H9 (cell line): ENCODE measurements around the gene SLC16A4. TPM values are rescaled to one million over a fixed set of nuclear protein-coding genes. Genes with fewer than 3 reads are reported as not detected.

Source experiments
- DNase-seq: peaks from one replicate; pipeline ENCODE4 v3.0.0-alpha.2; 2017
- H2AFZ ChIP-seq: one replicate; pipeline ENCODE4 v1.6.1; 2013; ENCODE audit warnings: mild to moderate bottlenecking, low read length, control low read depth, moderate library complexity
- H2AK5ac ChIP-seq: 2 replicates; pipeline ENCODE4 v1.6.1; 2013; ENCODE audit warnings: low read length, control low read depth, mixed read lengths; ENCODE audit not compliant: insufficient read length
- H2BK120ac ChIP-seq: one replicate; pipeline ENCODE4 v1.6.1; 2013; ENCODE audit warnings: low read depth, mild to moderate bottlenecking, low read length, control low read depth, inconsistent platforms; ENCODE audit not compliant: poor library complexity, severe bottlenecking
- H2BK12ac ChIP-seq: 2 replicates; pipeline ENCODE4 v1.6.1; 2013; ENCODE audit warnings: low read length, control low read depth, mixed read lengths, low read depth; ENCODE audit not compliant: insufficient read length
- H2BK15ac ChIP-seq: 2 replicates; pipeline ENCODE4 v1.6.1; 2013; ENCODE audit warnings: low read depth, low read length, control low read depth
- H2BK20ac ChIP-seq: one replicate; pipeline ENCODE4 v1.6.1; 2013; ENCODE audit warnings: low read depth, mild to moderate bottlenecking, low read length, control low read depth, inconsistent platforms; ENCODE audit not compliant: poor library complexity, severe bottlenecking
- H2BK5ac ChIP-seq: 2 replicates; pipeline ENCODE4 v1.6.1; 2013; ENCODE audit warnings: low read length, control low read depth, mixed read lengths; ENCODE audit not compliant: insufficient read length
- H3K14ac ChIP-seq: 2 replicates; pipeline ENCODE4 v1.6.1; 2013; ENCODE audit warnings: low read length, control low read depth; ENCODE audit not compliant: insufficient read depth
- H3K18ac ChIP-seq: 2 replicates; pipeline ENCODE4 v1.6.1; 2013; ENCODE audit warnings: low read depth, mild to moderate bottlenecking, mixed read lengths, low read length, control low read depth; ENCODE audit not compliant: insufficient read length
- H3K23ac ChIP-seq: 2 replicates; pipeline ENCODE4 v1.6.1; 2013; ENCODE audit warnings: low read length, control low read depth, mixed read lengths, low read depth; ENCODE audit not compliant: insufficient read length
- H3K23me2 ChIP-seq: 2 replicates; pipeline ENCODE4 v1.6.1; 2013; ENCODE audit warnings: low read depth, mild to moderate bottlenecking, mixed read lengths, low read length, control low read depth; ENCODE audit not compliant: insufficient read length, poor library complexity, severe bottlenecking
- H3K27ac ChIP-seq: 2 replicates; pipeline ENCODE4 v1.5.1; 2013; ENCODE audit warnings: low read length, control low read depth, mixed read lengths, low read depth; ENCODE audit not compliant: insufficient read length
- H3K27me3 ChIP-seq: 2 replicates; pipeline ENCODE4 v1.6.1; 2013; ENCODE audit warnings: low read length, control low read depth, inconsistent platforms; ENCODE audit not compliant: insufficient read depth
- H3K4ac ChIP-seq: 2 replicates; pipeline ENCODE4 v1.6.1; 2013; ENCODE audit warnings: low read depth, mild to moderate bottlenecking, control low read depth, inconsistent platforms, low read length, moderate library complexity
- H3K4me1 ChIP-seq: 2 replicates; pipeline ENCODE4 v1.6.1; 2013; ENCODE audit warnings: low read length, control low read depth, inconsistent platforms; ENCODE audit not compliant: insufficient read depth
- H3K4me2 ChIP-seq: 2 replicates; pipeline ENCODE4 v1.6.1; 2013; ENCODE audit warnings: low read length, control low read depth, mixed read lengths; ENCODE audit not compliant: insufficient read length, insufficient read depth
- H3K56ac ChIP-seq: 2 replicates; pipeline ENCODE4 v1.6.1; 2013; ENCODE audit warnings: low read depth, mild to moderate bottlenecking, mixed read lengths, low read length, control low read depth; ENCODE audit not compliant: insufficient read length
- H3K79me1 ChIP-seq: 2 replicates; pipeline ENCODE4 v1.6.1; 2013; ENCODE audit warnings: low read depth, mild to moderate bottlenecking, moderate library complexity, low read length, control low read depth, inconsistent platforms; ENCODE audit not compliant: insufficient read depth, poor library complexity, severe bottlenecking
- H3K79me2 ChIP-seq: 2 replicates; pipeline ENCODE4 v1.6.1; 2013; ENCODE audit warnings: low read length, control low read depth, inconsistent platforms; ENCODE audit not compliant: insufficient read depth
- H3K9ac ChIP-seq: 2 replicates; pipeline ENCODE4 v1.6.1; 2013; ENCODE audit warnings: low read length, control low read depth, mixed read lengths; ENCODE audit not compliant: insufficient read length; ENCODE audit errors: extremely low read depth
- H3K9me3 ChIP-seq: one replicate; pipeline ENCODE4 v1.6.1; 2013; ENCODE audit warnings: low read depth, low read length, inconsistent platforms; ENCODE audit not compliant: control insufficient read depth
- H3T11ph ChIP-seq: one replicate; pipeline ENCODE4 v1.6.1; 2013; ENCODE audit warnings: mild to moderate bottlenecking, low read length, control low read depth, inconsistent platforms
- H4K20me1 ChIP-seq: one replicate; pipeline ENCODE4 v1.6.1; 2013; ENCODE audit not compliant: control insufficient read depth, insufficient read length, insufficient read depth
- H4K5ac ChIP-seq: 2 replicates; pipeline ENCODE4 v1.6.1; 2013; ENCODE audit warnings: low read depth, mild to moderate bottlenecking, mixed read lengths, low read length, control low read depth; ENCODE audit not compliant: insufficient read length
- H4K8ac ChIP-seq: replicated peaks from 2 replicates; pipeline ENCODE4 v1.6.1; 2013; ENCODE audit warnings: low read length, control low read depth, mixed read lengths, low read depth; ENCODE audit not compliant: insufficient read length
- H4K91ac ChIP-seq: 2 replicates; pipeline ENCODE4 v1.6.1; 2013; ENCODE audit warnings: low read depth, mild to moderate bottlenecking, moderate library complexity, mixed read lengths, low read length, control low read depth; ENCODE audit not compliant: insufficient read length
- H3K27ac Mint-ChIP-seq, 3 experiments: 2 replicates in 2 of 3; 3 replicates in 1 of 3; pipeline ENCODE4 v1.8.0; 2020 to 2021; ENCODE audit warnings: mixed read lengths in 3 of 3, mild to moderate bottlenecking in 1 of 3, moderate library complexity in 1 of 3
- H3K27me3 Mint-ChIP-seq: 2 replicates; pipeline ENCODE4 v1.8.0; 2021; ENCODE audit warnings: low read depth, mild to moderate bottlenecking, moderate library complexity, mixed read lengths
- H3K36me3 Mint-ChIP-seq, 3 experiments: 2 replicates in 2 of 3; 3 replicates in 1 of 3; pipeline ENCODE4 v1.8.0; 2020 to 2021; ENCODE audit warnings: low read depth in 3 of 3, mixed read lengths in 3 of 3; ENCODE audit not compliant: insufficient read depth in 1 of 3
- H3K4me1 Mint-ChIP-seq, 2 experiments: 2 replicates each; pipeline ENCODE4 v1.8.0; 2020; ENCODE audit warnings: mixed read lengths in 2 of 2
- H3K4me3 Mint-ChIP-seq, 2 experiments: 2 replicates in 1 of 2; 3 replicates in 1 of 2; pipeline ENCODE4 v1.8.0; 2020 to 2021; ENCODE audit warnings: mild to moderate bottlenecking in 2 of 2, mixed read lengths in 2 of 2, moderate library complexity in 1 of 2
- H3K9me3 Mint-ChIP-seq, 2 experiments: 2 replicates in 1 of 2; 3 replicates in 1 of 2; pipeline ENCODE4 v1.8.0; 2020; ENCODE audit warnings: mild to moderate bottlenecking in 2 of 2, mixed read lengths in 2 of 2, moderate library complexity in 1 of 2
- WGBS: extraction: QIAGEN DNeasy Blood & Tissue Kit; methylation state at CpG from one replicate; pipeline ENCODE4 v1.1.7; 2013; ENCODE audit warnings: missing lambda C conversion rate, low lambda C conversion rate, mixed read lengths; ENCODE audit not compliant: insufficient read length; ENCODE audit errors: extremely low coverage; 5-methylcytosine and 5-hydroxymethylcytosine counted together
- total RNA-seq: library from RNA; stranded (reverse); gene quantifications from 2 replicates; pipeline ENCODE4 v1.2.1, GENCODE V29; 2021
- TF ChIP-seq, protein P1 (sequence below): fragments of 200-600 bp; sonication (generic); conservative IDR thresholded peaks from 3 replicates; pipeline ENCODE4 v1.8.0; 2021; ENCODE audit warnings: antibody characterized with exemption, mild to moderate bottlenecking

The SLC16A4 gene
- total RNA-seq, 1 experiment from 2014 or later: 0.17 TPM

DNA sequence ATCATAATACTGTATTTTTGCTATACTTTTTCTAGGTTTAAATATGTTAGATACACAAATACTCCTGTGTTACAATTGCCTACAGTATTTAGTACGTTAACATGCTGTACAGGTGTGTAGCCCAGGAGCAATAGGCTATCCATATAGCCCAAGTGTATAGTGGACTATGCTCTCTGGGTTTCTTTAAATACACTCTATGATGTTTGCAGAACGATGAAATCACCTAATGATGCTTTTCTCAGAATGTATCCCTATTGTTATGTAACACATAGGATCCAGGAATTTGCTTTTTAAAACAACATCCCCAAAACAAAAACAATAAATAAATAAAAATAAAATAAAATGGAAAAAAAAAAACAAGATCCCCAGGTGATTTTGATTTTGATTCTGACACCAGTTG, 69.8 kb downstream of the SLC16A4 start:
- H3K4me1 Mint-ChIP-seq: no peaks in the 10 kb centered on the region
- Histone ChIP-seq H2BK120ac (no peak overlapping the region), H3K79me1 (no peaks in the 10 kb centered on the region), H3K18ac (no peak overlapping the region), H3K27me3 (no peaks in the 10 kb centered on the region), H4K8ac (no peak overlapping the region), H2BK20ac (no peak overlapping the region), H3K23me2 (no peaks in the 10 kb centered on the region), H3K79me2 (no peaks in the 10 kb centered on the region), H4K20me1 (no peaks in the 10 kb centered on the region), H3K56ac (no peak overlapping the region), H4K91ac (no peak overlapping the region), H3K14ac (no peak overlapping the region), H2BK5ac (no peak overlapping the region), H3T11ph (no peak overlapping the region), H3K4ac (no peak overlapping the region), H3K9ac (no peak overlapping the region), H3K23ac (no peak overlapping the region), H2BK15ac (no peak overlapping the region), H3K4me1 (no peaks in the 10 kb centered on the region), H3K9me3 (no peaks in the 10 kb centered on the region), H2BK12ac (no peak overlapping the region), H3K27ac (no peak overlapping the region), H3K4me2 (no peak overlapping the region), H2AFZ (no peak overlapping the region), H2AK5ac (no peak overlapping the region), H4K5ac (no peak overlapping the region)
- H3K4me3 Mint-ChIP-seq: no peak overlapping the region
- peaks cover 2% of the 10 kb centered on the region; the same call in 1 of the 2 replicates for H3K27me3 Mint-ChIP-seq
- H3K9me3 Mint-ChIP-seq: no peaks in the 10 kb centered on the region; a peak in 1 of 5 replicates
- DNase-seq: no peak
- no peak overlapping the region for H3K27ac Mint-ChIP-seq
- H3K36me3 Mint-ChIP-seq: no peaks in the 10 kb centered on the region
- WGBS: no CpG with 5 or more reads among the region's 2 CpGs
- TF ChIP-seq, protein P1, sequence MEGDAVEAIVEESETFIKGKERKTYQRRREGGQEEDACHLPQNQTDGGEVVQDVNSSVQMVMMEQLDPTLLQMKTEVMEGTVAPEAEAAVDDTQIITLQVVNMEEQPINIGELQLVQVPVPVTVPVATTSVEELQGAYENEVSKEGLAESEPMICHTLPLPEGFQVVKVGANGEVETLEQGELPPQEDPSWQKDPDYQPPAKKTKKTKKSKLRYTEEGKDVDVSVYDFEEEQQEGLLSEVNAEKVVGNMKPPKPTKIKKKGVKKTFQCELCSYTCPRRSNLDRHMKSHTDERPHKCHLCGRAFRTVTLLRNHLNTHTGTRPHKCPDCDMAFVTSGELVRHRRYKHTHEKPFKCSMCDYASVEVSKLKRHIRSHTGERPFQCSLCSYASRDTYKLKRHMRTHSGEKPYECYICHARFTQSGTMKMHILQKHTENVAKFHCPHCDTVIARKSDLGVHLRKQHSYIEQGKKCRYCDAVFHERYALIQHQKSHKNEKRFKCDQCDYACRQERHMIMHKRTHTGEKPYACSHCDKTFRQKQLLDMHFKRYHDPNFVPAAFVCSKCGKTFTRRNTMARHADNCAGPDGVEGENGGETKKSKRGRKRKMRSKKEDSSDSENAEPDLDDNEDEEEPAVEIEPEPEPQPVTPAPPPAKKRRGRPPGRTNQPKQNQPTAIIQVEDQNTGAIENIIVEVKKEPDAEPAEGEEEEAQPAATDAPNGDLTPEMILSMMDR: no peak
